Endometrium (tissue), 2 donors: ENCODE measurements around the gene RSPH1.
"Not testable (repeated sequence)": the region's sequence is repeated elsewhere in the genome, so short reads cannot be mapped to it uniquely, and the experiment has no call there.

Source experiments
- FAIRE-seq: peaks from 2 replicates; lab custom pipeline; 2012; peaks lifted over from hg19 to GRCh38; lab: Jason Lieb, UNC
- donor health status: control.
- donor health status: control.

Gene RSPH1

GRCh38 chr21:42486072-42486471, 10.0 kb downstream of the RSPH1 start:
- no peak for FAIRE-seq

GRCh38 chr21:42484966-42485365, 11.1 kb downstream of the RSPH1 start:
- no peak for FAIRE-seq

DNA sequence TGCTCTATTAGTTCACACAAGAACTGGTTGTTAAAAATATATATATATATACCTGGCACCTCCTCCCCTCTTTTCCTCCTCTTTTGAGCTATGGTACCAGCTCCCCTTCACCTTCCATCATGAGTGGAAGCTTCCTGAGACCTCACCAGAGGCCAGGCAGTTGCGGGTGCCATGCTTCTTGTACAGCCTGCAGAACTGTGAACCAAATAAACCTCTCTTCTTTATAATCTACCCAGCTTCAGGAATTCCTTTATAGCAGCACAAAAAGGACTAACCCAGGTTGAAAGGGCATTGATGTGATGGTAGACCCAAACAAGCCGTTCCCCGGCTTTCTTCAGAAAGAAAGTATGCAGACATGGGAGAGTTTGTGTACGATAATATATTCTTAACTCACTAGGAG, 14.9 kb downstream of the RSPH1 start:
- no peak for FAIRE-seq

DNA sequence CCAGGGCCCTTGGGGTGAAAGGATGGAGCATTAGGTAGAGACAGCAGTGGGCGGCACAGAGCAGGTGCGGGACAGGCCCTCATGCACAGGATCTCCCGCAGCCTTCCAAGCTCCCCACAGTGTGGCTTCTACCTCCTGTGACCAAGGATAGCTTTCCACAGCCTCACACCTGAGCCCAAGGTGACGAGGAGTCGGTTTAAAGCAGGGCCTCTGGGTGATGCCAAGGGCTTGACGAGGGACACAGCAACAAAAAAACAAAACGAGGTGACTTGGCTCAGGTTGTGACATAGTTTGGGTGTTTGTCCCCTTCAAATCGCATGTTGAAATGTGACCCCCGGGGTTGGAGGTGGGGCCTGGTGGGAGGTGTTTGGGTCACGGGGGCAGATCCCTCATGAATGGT, 15.3 kb downstream of the RSPH1 start:
- no peak for FAIRE-seq

- no peak for FAIRE-seq
Observed at GRCh38 chr21:42479582-42479981, 16.4 kb downstream of the RSPH1 start.

GRCh38 chr21:42478504-42478903, 17.5 kb downstream of the RSPH1 start:
- no peak for FAIRE-seq

DNA sequence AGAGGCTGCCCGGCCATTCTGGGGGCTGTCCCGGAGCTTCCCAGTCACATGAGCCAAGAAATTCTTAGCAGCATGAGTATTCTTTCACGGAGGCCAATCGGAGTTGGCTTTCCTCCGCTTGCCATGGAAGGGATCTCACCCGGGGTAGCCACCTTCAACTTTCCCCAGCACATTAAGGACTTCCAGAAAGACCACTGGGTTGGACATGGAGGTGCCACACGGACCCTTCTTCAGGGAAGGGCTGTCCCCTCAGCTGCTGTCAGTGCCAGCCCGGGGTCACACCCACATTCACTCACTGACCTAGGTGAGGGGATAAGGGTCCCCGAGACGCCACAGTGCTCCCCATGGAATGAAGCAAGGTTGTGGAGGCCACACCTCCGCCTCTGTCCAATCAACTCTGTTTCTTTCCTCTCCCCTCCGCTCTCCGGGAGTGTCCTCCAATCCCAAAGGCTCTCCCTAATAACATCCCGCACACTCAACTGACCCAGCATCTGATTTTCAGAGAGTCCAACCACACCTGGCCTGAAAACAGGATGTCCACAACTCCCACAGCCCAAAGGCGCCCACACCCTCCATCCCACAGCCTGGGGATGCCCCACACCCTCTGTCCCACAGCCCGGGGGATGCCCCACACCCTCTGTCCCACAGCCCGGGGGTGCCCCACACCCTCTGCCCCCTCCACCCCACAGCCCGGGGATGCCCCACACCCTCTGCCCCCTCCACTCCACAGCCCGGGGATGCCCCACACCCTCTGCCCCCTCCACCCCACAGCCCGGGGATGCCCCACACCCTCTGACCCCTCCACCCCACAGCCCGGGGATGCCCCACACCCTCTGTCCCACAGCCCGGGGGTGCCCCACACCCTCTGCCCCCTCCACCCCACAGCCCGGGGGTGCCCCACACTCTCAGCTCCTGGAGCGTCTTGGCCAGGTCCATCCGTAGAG, 19.4 kb downstream of the RSPH1 start:
- no peak for FAIRE-seq

GRCh38 chr21:42475526-42476387, 20.3 kb downstream of the RSPH1 start:
- no peak for FAIRE-seq

GRCh38 chr21:42475036-42475435, 21.0 kb downstream of the RSPH1 start:
- FAIRE-seq, result no peak

GRCh38 chr21:42474043-42474831, 21.8 kb downstream of the RSPH1 start:
- no peak for FAIRE-seq

- no peak for FAIRE-seq
Observed at GRCh38 chr21:42473498-42474042, 22.5 kb downstream of the RSPH1 start.

- no peak for FAIRE-seq
Observed at GRCh38 chr21:42472521-42472920, 23.5 kb downstream of the RSPH1 start.

DNA sequence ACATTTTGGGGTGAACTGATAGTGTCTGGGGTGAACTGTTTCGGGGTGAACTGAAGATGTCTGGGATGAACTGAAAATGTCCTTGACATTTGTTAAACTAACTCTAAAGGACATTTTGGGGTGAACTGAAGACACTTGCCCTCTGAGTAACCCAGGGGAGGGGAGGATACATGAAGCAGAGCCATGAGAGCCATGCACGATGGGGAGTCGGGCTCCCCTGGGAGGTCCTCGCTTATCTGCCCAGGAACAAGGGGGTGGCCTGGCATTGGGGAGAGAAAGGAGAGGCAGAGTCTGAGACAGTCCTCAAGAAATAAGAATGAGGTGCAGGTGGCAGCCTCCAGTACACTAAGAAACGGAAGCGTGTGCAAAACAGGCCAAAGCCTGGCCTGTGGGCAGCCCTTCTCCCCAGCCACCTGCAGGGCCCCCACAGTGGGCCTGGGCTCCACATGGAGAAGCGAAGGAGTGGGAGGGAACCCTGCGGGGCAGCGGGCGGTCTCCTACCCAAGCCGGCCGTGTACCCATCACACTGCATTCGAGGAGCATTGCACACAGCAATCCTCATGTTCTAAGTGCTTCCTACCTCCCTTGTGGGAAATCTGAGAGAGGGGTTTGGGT, 24.2 kb downstream of the RSPH1 start:
- FAIRE-seq, result no peak

GRCh38 chr21:42471206-42471605, 24.8 kb downstream of the RSPH1 start:
- FAIRE-seq, result no peak

DNA sequence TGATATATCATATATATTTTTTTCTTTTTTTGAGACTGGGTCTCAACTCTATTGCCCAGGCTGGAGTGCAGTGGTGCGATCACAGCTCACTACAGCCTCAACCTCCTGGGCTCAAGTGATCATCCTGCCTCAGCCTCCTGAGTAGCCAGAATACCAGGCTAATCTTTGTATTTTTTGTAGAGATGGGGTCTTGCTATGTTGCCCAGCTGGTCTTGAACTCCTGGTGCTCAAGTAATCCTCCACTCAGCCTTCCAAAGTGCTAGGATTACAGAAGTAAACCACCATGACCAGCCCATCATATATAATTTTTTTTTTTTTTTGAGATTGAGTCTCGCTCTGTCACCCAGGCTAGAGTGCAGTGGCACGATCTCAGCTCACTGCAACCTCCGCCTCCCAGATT, 26.3 kb downstream of the RSPH1 start:
- not testable (repeated sequence) for FAIRE-seq

DNA sequence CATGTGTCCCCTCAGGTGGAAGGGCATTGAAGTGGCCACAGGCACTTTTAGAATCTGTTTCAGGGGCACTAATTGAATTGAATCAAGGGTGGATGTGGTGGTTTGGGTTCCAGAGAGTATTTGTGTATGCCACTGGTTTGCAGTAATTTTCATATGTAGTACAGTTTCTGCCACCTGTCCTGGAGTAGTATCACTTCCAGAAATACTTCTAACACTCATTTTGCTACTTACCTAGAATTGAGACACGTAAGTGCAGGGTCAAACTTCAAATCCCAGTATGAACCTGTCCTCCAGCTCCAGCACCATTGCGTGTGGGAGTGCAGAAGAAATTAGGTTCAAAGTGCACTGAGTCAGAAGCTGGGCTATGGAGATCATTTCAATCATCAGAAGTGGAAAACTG, 26.8 kb downstream of the RSPH1 start:
- no peak for FAIRE-seq

DNA sequence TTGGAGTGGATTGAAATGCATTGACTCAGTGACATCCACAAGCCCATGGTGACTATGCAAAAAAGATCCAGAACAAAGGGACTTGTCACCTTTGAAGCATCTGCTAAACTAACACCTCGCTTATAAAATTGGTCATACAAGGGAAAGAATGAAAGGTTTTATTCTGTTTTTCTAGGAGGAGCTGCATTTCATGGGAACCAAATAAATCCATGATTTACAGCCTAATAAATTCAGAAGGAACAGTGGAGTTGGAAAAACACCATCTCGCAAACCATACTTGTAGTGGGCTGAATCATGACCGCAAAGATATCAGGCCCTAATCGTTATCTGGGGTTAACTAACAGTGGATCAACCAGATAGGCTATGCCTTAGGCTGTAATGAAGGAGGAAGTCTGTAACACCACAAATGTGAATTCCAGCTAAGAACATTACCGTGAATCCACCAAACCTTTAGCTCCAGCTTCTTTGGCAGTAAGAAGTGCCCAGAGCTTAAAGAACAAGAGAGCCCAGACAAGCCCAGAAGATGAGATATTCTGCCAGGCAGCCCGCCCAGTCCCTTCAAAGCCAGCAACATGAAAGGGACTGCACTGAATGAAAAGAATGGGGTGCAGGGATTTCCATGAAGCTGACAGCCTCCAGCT, 27.4 kb downstream of the RSPH1 start:
- FAIRE-seq, result no peak

GRCh38 chr21:42467140-42467983, 28.7 kb downstream of the RSPH1 start:
- FAIRE-seq, result no peak

- FAIRE-seq, result no peak
Observed at GRCh38 chr21:42466700-42467099, 29.3 kb downstream of the RSPH1 start.

DNA sequence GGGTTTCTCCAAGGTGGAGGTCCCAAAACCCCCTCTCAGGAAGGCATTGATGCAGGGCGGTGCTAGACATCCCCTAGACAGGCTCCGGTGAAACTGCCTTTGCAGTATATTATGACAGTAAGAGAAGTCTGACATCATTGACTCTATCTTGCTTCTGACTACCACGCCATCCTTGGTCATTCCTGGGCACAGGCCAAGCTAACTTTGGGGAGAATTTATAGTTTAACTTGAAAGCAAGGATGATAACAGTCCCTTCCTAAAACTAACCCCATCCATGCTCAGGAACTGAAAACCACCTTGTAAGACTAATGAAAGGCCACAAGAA, 30.3 kb downstream of the RSPH1 start:
- no peak for FAIRE-seq
